ENCODE measurements around the gene NFATC3. TPM values are rescaled to one million over a fixed set of nuclear protein-coding genes. Genes with fewer than 3 reads are reported as not detected.

The NFATC3 gene
- total and polyA plus RNA-seq, 11 donors = 5.9 to 35.1 (median 24.2) TPM

GRCh38 chr16:68202091-68202519 is 116.9 kb downstream of the NFATC3 start:
- Histone ChIP-seq H3K4me3 (no peak overlapping the region), H3K36me3 (peaks cover 0 to 7% (median 3%) of the 10 kb centered on the region in 9 donors), H3K9me3 (no peaks in the 10 kb centered on the region), H3K27me3 (no peaks in the 10 kb centered on the region), H3K4me1 (peaks cover 0 to 12% (median 2%) of the 10 kb centered on the region in 12 donors), H3K27ac (peak overlapping the region in 2 of 12 donors; percentile 13 to 50)
- no peak for TF ChIP-seq POLR2A (IDR thresholded peaks at IDR 0.05)
- TF ChIP-seq, protein P1, sequence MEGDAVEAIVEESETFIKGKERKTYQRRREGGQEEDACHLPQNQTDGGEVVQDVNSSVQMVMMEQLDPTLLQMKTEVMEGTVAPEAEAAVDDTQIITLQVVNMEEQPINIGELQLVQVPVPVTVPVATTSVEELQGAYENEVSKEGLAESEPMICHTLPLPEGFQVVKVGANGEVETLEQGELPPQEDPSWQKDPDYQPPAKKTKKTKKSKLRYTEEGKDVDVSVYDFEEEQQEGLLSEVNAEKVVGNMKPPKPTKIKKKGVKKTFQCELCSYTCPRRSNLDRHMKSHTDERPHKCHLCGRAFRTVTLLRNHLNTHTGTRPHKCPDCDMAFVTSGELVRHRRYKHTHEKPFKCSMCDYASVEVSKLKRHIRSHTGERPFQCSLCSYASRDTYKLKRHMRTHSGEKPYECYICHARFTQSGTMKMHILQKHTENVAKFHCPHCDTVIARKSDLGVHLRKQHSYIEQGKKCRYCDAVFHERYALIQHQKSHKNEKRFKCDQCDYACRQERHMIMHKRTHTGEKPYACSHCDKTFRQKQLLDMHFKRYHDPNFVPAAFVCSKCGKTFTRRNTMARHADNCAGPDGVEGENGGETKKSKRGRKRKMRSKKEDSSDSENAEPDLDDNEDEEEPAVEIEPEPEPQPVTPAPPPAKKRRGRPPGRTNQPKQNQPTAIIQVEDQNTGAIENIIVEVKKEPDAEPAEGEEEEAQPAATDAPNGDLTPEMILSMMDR (IDR thresholded peaks at IDR 0.05) = peak in 6 of 12 donors; percentile 9 to 37 (median 19)
- intact Hi-C loops (cut with DNase I) = loop anchor here in 1 of 10 donors (5.0 kb wide), 1 partner anchor 110 kb away; no protein-coding TSS in a partner anchor
- DNase-seq (peak in 1 of 5 donors; percentile 42), ATAC-seq (peak; percentile 84 to 96 (median 94))

DNA sequence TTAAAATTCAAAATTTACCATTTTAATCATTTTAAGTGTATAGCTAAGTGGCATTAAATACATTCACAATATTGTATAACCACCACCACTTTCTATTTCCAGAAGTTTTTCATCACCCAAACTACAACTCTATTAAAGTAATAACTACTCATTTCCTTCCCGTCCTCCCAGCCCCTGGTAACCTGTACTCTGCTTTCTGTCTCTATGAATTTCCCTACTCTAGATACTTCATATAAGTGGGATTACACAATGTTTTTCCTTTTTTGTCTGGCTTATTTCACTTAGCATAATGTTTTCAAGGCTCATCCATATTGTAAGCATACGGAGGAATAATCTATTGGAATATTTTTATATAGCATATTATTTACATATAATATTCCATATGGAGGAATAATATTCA is 121.1 kb downstream of the NFATC3 start:
- H3K36me3 ChIP-seq = peaks cover 0 to 6% (median 0%) of the 10 kb centered on the region in 9 donors
- WGBS, 4 donors = 89 to 93% (median 92%) methylated on average over 2 of the region's 2 CpGs
- H3K4me3 ChIP-seq = no peak overlapping the region
- DNase-seq (no peak), ATAC-seq (no peak)
- intact Hi-C loops (cut with DNase I) = no loop called here
- H3K4me1 ChIP-seq = peaks cover 0 to 11% (median 0%) of the 10 kb centered on the region in 12 donors
- no peaks in the 10 kb centered on the region for H3K9me3 ChIP-seq
- no peak overlapping the region for H3K27ac ChIP-seq
- TF ChIP-seq, protein P1 (IDR thresholded peaks at IDR 0.05) = no peak
- TF ChIP-seq POLR2A (IDR thresholded peaks at IDR 0.05) = no peak
- H3K27me3 ChIP-seq = no peaks in the 10 kb centered on the region

DNA sequence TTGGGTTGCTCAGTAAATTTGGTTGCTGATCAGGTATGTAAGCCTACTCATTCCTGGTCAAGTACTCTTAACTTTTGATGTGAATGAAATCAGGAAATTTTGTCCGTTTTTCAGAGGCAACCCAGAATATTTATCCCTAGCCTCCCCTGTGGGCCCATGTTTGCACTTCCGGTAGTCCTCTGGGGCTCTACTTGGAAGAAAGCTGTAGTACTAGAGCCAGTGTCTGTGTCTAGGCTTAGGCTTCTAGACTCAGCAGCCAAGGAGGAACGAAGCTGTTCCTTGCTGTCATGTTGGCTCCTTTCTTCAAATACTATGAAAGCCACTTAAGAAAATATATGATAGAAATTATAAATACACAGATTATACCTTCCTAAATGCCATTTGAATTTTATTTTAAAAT is 129.6 kb downstream of the NFATC3 start:
- DNase-seq (no peak), ATAC-seq (peak in 1 of 4 donors; percentile 59)
- no peak for TF ChIP-seq POLR2A (IDR thresholded peaks at IDR 0.05)
- TF ChIP-seq, protein P1 (IDR thresholded peaks at IDR 0.05) = no peak
- H3K9me3 ChIP-seq = no peaks in the 10 kb centered on the region
- H3K27ac ChIP-seq = peak overlapping the region in 1 of 12 donors; percentile 10
- H3K36me3 ChIP-seq = peaks cover 0 to 20% (median 3%) of the 10 kb centered on the region in 9 donors
- 60 to 77% (median 68%) methylated on average over 3 of the region's 3 CpGs for WGBS, 4 donors
- intact Hi-C loops (cut with DNase I) = no loop called here
- H3K4me1 ChIP-seq = peaks cover 0 to 7% (median 0%) of the 10 kb centered on the region in 12 donors
- no peak overlapping the region for H3K4me3 ChIP-seq
- no peaks in the 10 kb centered on the region for H3K27me3 ChIP-seq

- H3K36me3 ChIP-seq = peaks cover 0 to 21% (median 3%) of the 10 kb centered on the region in 9 donors
- peaks cover 0 to 7% (median 0%) of the 10 kb centered on the region in 12 donors for H3K4me1 ChIP-seq
- H3K9me3 ChIP-seq = no peaks in the 10 kb centered on the region
- DNase-seq = no peak
- no peaks in the 10 kb centered on the region for H3K27me3 ChIP-seq
- intact Hi-C loops (cut with DNase I) = no loop called here
- no peak for TF ChIP-seq POLR2A (IDR thresholded peaks at IDR 0.05)
- TF ChIP-seq, protein P1 (IDR thresholded peaks at IDR 0.05) = no peak
- 96 to 99% (median 96%) methylated on average over 1 of the region's 1 CpG for WGBS, 4 donors
- ATAC-seq = no peak
- no peak overlapping the region for H3K27ac ChIP-seq
- H3K4me3 ChIP-seq = no peak overlapping the region
Measured at GRCh38 chr16:68215302-68215701, 130.1 kb downstream of the NFATC3 start.

All from heart left ventricle (tissue), 16 donors.